Effector memory CD8-positive, alpha-beta T cell (primary cell): ENCODE measurements around the gene CLCN5.

ENCODE experiments used
- ATAC-seq: fragments of 150-1000 bp; cut with Tn5 transposase; replicated peaks from 2 replicates; pipeline ENCODE4 v1.10.0; 2021; ENCODE audit warnings: mild to moderate bottlenecking, moderate library complexity
- DNase-seq, 3 experiments: peaks; one replicate each; pipeline ENCODE4 v3.0.0; 2021
- H3K27ac Mint-ChIP-seq, 2 donors: one replicate each; pipeline ENCODE4 v1.8.0; 2022; ENCODE audit warnings: mild to moderate bottlenecking in 2 of 2, mixed read lengths in 2 of 2, moderate library complexity in 2 of 2
- H3K27me3 Mint-ChIP-seq, 2 donors: one replicate each; pipeline ENCODE4 v1.8.0; 2022; ENCODE audit warnings: mixed read lengths in 2 of 2
- H3K36me3 Mint-ChIP-seq: one replicate; pipeline ENCODE4 v1.8.0; 2022; ENCODE audit warnings: mild to moderate bottlenecking, moderate library complexity, mixed read lengths; ENCODE audit not compliant: insufficient read depth
- H3K4me1 Mint-ChIP-seq, 2 donors: one replicate each; pipeline ENCODE4 v1.8.0; 2022; ENCODE audit warnings: low read depth in 2 of 2, mixed read lengths in 2 of 2
- H3K4me3 Mint-ChIP-seq, 2 donors: one replicate each; pipeline ENCODE4 v1.8.0; 2022; ENCODE audit warnings: mild to moderate bottlenecking in 2 of 2, mixed read lengths in 2 of 2, moderate library complexity in 2 of 2
- H3K9me3 Mint-ChIP-seq, 2 donors: one replicate each; pipeline ENCODE4 v1.8.0; 2022; ENCODE audit warnings: mixed read lengths in 2 of 2
- total RNA-seq, 9 experiments: gene quantifications; one replicate each; lab custom pipeline; 2026; lab: John Stamatoyannopoulos, UW

CLCN5 gene
- 2.7 to 10.7 (median 7.6) reads per million in 9 experiments for total RNA-seq

DNA sequence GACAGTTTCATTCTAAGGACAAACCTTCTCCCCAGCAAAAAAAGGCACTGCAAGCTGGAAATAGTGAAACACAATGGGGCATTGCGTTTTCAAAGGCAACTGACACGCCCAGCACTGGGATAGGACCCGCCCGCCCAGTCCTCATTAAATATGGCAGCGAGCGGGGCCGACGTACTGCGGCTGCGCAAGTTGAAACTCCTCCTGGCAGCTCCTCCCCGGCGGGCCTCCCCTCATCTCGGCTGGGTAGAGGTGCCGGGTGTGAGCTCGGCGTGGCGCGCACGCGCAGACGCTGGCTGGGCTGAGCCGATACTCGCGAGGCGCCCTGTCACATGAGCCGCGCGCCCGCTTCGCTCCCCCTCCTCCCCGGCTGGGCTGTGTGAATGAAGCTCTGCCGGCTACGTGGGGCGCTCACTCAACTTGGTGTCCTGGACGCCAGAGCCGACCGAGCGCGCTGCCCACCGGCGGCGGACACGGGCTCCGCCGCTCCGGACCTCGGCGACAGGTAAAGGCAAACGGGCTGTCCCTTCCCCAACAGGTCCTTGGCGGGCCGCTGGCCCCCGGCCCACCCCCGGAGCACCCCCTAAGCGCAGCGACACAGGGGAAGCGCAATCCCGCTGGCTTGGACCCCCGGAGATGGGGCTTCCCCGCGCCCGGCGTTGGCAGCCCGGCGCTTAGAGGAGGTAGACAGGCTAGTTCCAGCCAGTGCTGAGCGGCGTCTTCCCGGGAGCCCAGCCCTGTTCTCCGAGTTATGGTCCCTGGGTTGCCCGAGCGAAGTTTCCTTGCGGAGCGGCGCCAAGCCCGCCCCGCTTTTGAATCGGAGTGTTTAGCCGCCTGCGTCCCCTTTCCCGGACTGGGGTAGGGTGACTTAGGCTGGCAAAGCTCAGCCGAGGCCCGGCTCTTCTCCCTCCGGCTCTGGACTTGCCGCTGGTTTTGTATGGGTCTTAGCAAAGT is at the start of gene CLCN5:
CLCN5 (plus strand) TSS at position 306 of the 951 bp plus-strand sequence. CDS start 2,703 bp downstream, outside the sequence.
- no peaks in the 10 kb centered on the region for H3K4me1 Mint-ChIP-seq
- H3K9me3 Mint-ChIP-seq, result no peaks in the 10 kb centered on the region
- H3K4me3 Mint-ChIP-seq, result peak within 1 kb of the TSS; percentile 69 to 80
- ATAC-seq (peak; percentile 97), DNase-seq (peak; percentile 89 to 90 (median 90))
- H3K27me3 Mint-ChIP-seq, result no peaks in the 10 kb centered on the region
- peaks cover 2% of the 10 kb centered on the region for H3K36me3 Mint-ChIP-seq
- H3K27ac Mint-ChIP-seq, result peak within 1 kb of the TSS; percentile 52 to 60

- no peak for ATAC-seq
- no peaks in the 10 kb centered on the region for H3K36me3 Mint-ChIP-seq
- no peak overlapping the region for H3K27ac Mint-ChIP-seq
- no peak overlapping the region for H3K4me3 Mint-ChIP-seq
- H3K4me1 Mint-ChIP-seq, result peaks cover 8 to 10% of the 10 kb centered on the region in 2 donors
- peaks cover 0 to under 1% of the 10 kb centered on the region in 2 donors for H3K27me3 Mint-ChIP-seq
- no peaks in the 10 kb centered on the region for H3K9me3 Mint-ChIP-seq
- DNase-seq, result peak in 2 of 3 experiments; percentile 21 to 23
Observed at GRCh38 chrX:49876750-49877149, 45.6 kb upstream of the CLCN5 start.

- Mint-ChIP-seq H3K4me1 (peaks cover 8 to 12% of the 10 kb centered on the region in 2 donors), H3K27me3 (no peaks in the 10 kb centered on the region), H3K4me3 (no peak overlapping the region), H3K9me3 (no peaks in the 10 kb centered on the region), H3K27ac (peak overlapping the region in 1 of 2 donors; percentile 67), H3K36me3 (no peaks in the 10 kb centered on the region)
- DNase-seq (no peak), ATAC-seq (no peak)
Observed at GRCh38 chrX:49877397-49878101, 44.8 kb upstream of the CLCN5 start.

DNA sequence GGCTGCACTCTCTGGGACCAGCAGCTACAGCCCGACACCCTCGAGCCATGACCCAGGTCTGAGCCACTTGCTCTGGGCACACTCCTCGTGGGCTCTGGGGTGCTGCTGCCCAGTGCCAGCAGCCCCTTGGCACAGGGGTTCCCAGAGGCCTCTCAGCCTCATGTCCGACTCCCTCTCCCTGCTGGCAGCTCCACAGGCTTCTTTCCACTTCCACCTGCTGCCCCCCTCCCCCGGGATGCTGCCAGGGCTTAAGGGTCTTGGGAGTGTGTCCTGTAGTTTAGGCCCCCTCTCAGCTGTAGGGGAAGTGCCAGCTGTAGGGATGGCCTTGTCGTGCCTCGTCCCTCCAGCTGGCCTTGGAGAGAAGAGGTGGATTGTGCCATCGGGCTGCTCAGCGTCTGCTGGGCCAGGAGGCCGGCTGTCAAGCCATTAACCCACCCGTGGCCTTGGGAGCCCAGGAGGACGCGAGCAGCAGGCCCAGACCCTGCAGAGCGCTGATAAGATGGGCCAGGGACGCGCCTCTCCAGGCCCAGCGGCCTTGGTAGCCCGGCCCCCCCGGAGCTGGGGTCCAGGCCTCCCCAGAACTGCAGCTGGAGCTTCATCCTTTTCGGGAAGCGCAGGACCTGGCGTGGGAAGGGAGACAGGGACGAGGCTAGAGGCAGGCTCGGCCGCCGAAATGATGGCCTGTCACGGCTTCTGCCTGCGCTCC is 44.1 kb upstream of the CLCN5 start:
- no peaks in the 10 kb centered on the region for H3K36me3 Mint-ChIP-seq
- H3K4me1 Mint-ChIP-seq, result peaks cover 8 to 12% of the 10 kb centered on the region in 2 donors
- no peaks in the 10 kb centered on the region for H3K9me3 Mint-ChIP-seq
- no peaks in the 10 kb centered on the region for H3K27me3 Mint-ChIP-seq
- H3K27ac Mint-ChIP-seq, result peak overlapping the region in 1 of 2 donors; percentile 80
- no peak for DNase-seq
- peak overlapping the region; percentile 70 to 74 for H3K4me3 Mint-ChIP-seq
- no peak for ATAC-seq

DNA sequence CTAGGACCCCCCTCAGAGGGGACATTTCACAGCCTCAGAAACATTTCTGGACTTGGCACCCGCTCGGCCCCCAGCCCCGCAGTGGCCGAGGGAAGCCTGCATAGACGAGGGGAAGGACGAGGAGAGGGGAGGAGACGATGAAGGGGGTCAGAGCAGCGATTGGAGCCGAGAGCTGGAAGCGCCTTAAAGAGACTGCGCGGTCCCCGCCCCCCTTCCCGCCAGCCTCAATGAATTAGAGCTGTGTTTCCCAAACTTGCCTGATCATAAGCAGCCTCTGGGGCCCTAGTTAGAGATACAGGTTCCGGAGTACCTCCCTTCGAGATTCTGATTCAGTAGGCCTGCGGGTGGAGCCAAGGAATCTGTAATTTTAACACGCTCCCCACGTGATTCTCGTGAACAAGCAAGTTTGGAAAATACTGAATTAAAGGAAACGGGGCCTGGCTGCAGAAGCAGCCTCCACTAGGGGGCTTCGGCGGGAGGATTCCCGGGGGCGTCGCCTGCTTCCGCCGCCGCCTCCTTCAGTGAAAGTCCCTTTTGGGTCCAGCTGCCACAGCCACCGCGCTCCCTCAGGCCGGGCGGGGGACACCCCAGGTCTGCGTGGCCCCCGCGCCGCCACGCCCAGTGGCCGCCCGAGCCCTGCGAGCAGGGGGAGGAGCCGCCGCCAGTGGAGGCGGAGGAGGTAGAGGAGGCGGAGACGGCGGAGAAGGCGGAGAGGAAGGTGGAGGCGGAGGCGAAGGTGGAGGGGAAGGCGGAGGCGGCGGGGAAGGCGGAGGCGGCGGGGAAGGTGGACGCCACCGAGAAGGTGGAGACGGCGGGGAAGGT is 43.4 kb upstream of the CLCN5 start, which contains the start of gene USP27X:
USP27X (plus strand) TSS at position 651 of the 822 bp plus-strand sequence. CDS start 824 bp downstream, outside the sequence.
- peak; percentile 75 to 79 (median 76) for DNase-seq
- Mint-ChIP-seq H3K9me3 (no peaks in the 10 kb centered on the region), H3K4me3 (peak within 1 kb of the TSS; percentile 74 to 75), H3K27ac (peak within 1 kb of the TSS; percentile 64 to 80), H3K4me1 (peaks cover 9 to 13% of the 10 kb centered on the region in 2 donors), H3K27me3 (no peaks in the 10 kb centered on the region), H3K36me3 (no peaks in the 10 kb centered on the region)
- peak; percentile 90 for ATAC-seq

DNA sequence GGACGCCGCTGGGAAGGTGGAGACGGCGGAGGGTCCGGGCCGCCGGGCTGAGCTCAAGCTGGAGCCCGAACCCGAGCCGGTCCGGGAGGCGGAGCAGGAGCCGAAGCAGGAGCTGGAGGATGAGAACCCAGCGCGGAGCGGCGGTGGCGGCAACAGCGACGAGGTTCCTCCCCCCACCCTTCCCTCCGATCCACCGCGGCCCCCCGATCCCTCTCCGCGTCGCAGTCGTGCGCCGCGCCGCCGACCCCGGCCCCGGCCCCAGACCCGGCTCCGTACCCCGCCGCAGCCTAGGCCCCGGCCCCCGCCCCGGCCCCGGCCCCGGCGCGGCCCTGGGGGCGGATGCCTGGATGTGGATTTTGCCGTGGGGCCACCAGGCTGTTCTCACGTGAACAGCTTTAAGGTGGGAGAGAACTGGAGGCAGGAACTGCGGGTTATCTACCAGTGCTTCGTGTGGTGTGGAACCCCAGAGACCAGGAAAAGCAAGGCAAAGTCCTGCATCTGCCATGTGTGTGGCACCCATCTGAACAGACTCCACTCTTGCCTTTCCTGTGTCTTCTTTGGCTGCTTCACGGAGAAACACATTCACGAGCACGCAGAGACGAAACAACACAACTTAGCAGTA is 42.6 kb upstream of the CLCN5 start:
- Mint-ChIP-seq H3K9me3 (no peaks in the 10 kb centered on the region), H3K36me3 (no peaks in the 10 kb centered on the region), H3K27ac (peak overlapping the region; percentile 64 to 68), H3K27me3 (no peaks in the 10 kb centered on the region), H3K4me3 (peak overlapping the region; percentile 74 to 75), H3K4me1 (peaks cover 13 to 18% of the 10 kb centered on the region in 2 donors)
- DNase-seq (no peak), ATAC-seq (peak; percentile 2)

DNA sequence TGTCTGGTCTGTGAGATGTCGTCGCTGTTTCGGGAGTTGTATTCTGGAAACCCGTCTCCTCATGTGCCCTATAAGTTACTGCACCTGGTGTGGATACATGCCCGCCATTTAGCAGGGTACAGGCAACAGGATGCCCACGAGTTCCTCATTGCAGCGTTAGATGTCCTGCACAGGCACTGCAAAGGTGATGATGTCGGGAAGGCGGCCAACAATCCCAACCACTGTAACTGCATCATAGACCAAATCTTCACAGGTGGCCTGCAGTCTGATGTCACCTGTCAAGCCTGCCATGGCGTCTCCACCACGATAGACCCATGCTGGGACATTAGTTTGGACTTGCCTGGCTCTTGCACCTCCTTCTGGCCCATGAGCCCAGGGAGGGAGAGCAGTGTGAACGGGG is 41.7 kb upstream of the CLCN5 start:
- no peak for ATAC-seq
- H3K27ac Mint-ChIP-seq, result no peak overlapping the region
- no peak for DNase-seq
- no peaks in the 10 kb centered on the region for H3K36me3 Mint-ChIP-seq
- H3K9me3 Mint-ChIP-seq, result no peaks in the 10 kb centered on the region
- H3K27me3 Mint-ChIP-seq, result no peaks in the 10 kb centered on the region
- no peak overlapping the region for H3K4me3 Mint-ChIP-seq
- peaks cover 13 to 18% of the 10 kb centered on the region in 2 donors for H3K4me1 Mint-ChIP-seq

DNA sequence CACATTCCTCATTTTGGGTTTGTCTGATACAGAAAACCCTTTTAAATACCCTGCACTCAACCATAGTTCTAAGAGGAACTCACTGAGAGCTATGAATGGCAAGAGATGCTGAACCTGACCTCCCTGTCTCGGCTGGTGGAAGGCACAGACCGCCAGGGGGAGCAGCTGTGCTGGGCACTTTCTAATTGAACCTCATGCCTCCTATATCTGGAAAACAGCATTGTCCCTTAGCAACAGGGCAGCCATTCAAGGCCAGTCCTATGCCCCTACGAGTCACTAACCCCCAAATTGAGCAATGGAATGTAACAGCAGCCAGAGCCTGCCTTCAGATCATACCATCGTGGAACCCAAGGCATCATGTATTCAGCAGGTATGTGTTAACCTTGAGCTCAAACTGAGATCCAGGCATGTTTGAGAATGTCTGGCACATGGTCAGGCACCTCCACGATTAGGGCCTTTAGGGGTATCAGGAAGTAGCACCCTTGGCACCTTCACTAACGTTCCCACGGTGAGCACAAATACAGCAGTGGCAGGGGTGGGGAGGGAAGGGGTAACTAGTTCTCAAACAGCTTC is 38.0 kb upstream of the CLCN5 start:
- ATAC-seq, result peak; percentile 28
- H3K4me3 Mint-ChIP-seq, result no peak overlapping the region
- peaks cover 0 to 4% of the 10 kb centered on the region in 2 donors for H3K27me3 Mint-ChIP-seq
- no peaks in the 10 kb centered on the region for H3K36me3 Mint-ChIP-seq
- H3K9me3 Mint-ChIP-seq, result no peaks in the 10 kb centered on the region
- peak overlapping the region in 1 of 2 donors; percentile 71 for H3K27ac Mint-ChIP-seq
- peak; percentile 41 to 50 (median 48) for DNase-seq
- H3K4me1 Mint-ChIP-seq, result peaks cover 13 to 18% of the 10 kb centered on the region in 2 donors

- Mint-ChIP-seq H3K36me3 (no peaks in the 10 kb centered on the region), H3K9me3 (peaks cover 0 to 8% of the 10 kb centered on the region in 2 donors), H3K27ac (no peak overlapping the region), H3K4me3 (no peak overlapping the region), H3K27me3 (peaks cover 12 to 21% of the 10 kb centered on the region in 2 donors), H3K4me1 (no peaks in the 10 kb centered on the region)
- DNase-seq (no peak), ATAC-seq (no peak)
Observed at GRCh38 chrX:49892542-49892941, 29.9 kb upstream of the CLCN5 start.

DNA sequence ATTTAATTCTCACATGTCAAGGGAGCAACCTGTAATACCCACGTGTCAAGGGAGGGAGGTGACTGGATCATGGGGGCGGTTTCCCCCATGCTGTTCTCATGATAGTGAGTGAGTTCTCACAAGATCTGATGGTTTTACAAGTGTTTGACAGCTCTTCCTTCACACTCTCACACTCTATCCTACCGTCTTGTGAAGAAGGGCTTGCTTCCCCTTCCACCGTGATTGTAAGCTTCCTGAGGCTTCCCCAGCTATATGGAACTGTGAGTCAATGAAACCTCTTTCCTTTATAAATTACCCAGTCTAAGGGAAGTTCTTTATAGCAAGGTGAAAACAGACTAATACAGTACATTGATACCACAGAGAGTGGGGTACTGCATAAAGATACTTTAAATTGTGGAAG is 25.4 kb upstream of the CLCN5 start:
- peaks cover 26 to 35% of the 10 kb centered on the region in 2 donors for H3K27me3 Mint-ChIP-seq
- no peak overlapping the region for H3K27ac Mint-ChIP-seq
- peaks cover 0 to 8% of the 10 kb centered on the region in 2 donors for H3K9me3 Mint-ChIP-seq
- ATAC-seq (no peak), DNase-seq (no peak)
- no peak overlapping the region for H3K4me3 Mint-ChIP-seq
- H3K4me1 Mint-ChIP-seq, result no peaks in the 10 kb centered on the region
- H3K36me3 Mint-ChIP-seq, result no peaks in the 10 kb centered on the region

DNA sequence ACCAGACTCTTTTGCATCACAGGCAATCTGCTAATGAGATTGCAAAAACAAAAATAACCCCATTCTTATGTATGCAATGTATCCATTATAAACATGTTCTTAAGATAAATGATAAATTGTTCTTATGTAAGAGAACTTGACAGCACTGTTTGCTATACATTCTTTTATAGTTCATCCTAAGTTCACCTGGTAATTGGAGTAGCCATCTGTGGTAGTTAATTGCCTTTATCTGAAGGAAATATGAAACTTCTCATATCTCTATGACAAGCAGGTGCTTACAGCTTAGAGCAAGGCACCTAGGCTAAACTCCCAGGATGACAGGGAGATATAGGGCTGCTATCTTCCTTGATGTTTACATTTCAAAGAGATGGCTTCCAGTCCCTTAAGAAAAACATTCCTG is 21.3 kb upstream of the CLCN5 start:
- no peak overlapping the region for H3K27ac Mint-ChIP-seq
- DNase-seq, result no peak
- peaks cover 26 to 39% of the 10 kb centered on the region in 2 donors for H3K27me3 Mint-ChIP-seq
- ATAC-seq, result no peak
- H3K4me3 Mint-ChIP-seq, result no peak overlapping the region
- no peaks in the 10 kb centered on the region for H3K36me3 Mint-ChIP-seq
- peaks cover 0 to 8% of the 10 kb centered on the region in 2 donors for H3K9me3 Mint-ChIP-seq
- H3K4me1 Mint-ChIP-seq, result no peaks in the 10 kb centered on the region

DNA sequence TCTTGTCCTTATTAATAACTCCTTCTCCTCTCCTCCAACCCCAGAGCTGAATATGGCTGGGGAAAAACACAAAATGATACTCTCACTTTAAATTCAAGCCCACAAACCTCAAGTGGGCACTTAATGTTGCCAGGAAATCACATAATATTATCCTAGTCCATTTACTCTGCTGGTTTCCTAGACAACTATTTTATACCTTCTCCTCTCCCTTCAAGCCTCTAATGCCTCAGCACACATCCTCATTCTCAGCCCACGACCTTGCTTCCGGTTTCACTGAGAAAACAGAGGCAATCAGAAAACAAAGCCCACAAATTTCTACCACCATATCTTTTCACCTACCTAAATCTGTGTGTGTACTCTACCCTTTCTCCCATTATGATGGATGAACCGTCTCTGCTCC is 12.1 kb upstream of the CLCN5 start:
- peaks cover 5 to 7% of the 10 kb centered on the region in 2 donors for H3K4me1 Mint-ChIP-seq
- H3K27ac Mint-ChIP-seq, result peak overlapping the region; percentile 36 to 84
- no peaks in the 10 kb centered on the region for H3K9me3 Mint-ChIP-seq
- peak; percentile 47 for ATAC-seq
- peaks cover 8 to 13% of the 10 kb centered on the region in 2 donors for H3K27me3 Mint-ChIP-seq
- no peaks in the 10 kb centered on the region for H3K36me3 Mint-ChIP-seq
- no peak for DNase-seq
- H3K4me3 Mint-ChIP-seq, result no peak overlapping the region
